Rectal smooth muscle tissue (tissue), 1 donor: ENCODE results near the gene ANKS4B.
"Not testable (repeated sequence)": the region's sequence is repeated elsewhere in the genome, so short reads cannot be mapped to it uniquely, and the experiment has no call there.

Source experiments
- H3K27ac ChIP-seq: one replicate; pipeline ENCODE4 v1.7.0; 2013; ENCODE audit warnings: low read depth, low read length, inconsistent platforms
- H3K27me3 ChIP-seq: one replicate; pipeline ENCODE4 v1.7.0; 2013; ENCODE audit warnings: low read length; ENCODE audit not compliant: control insufficient read depth, insufficient read depth
- H3K36me3 ChIP-seq: one replicate; pipeline ENCODE4 v1.7.0; 2013; ENCODE audit warnings: low read length; ENCODE audit not compliant: control insufficient read depth, insufficient read depth
- H3K4me1 ChIP-seq: one replicate; pipeline ENCODE4 v1.7.0; 2013; ENCODE audit warnings: low read length; ENCODE audit not compliant: control insufficient read depth, insufficient read depth
- H3K4me3 ChIP-seq: one replicate; pipeline ENCODE4 v1.7.0; 2013; ENCODE audit warnings: low read length
- H3K9ac ChIP-seq: one replicate; pipeline ENCODE4 v1.7.0; 2013; ENCODE audit warnings: low read length

ANKS4B gene

DNA sequence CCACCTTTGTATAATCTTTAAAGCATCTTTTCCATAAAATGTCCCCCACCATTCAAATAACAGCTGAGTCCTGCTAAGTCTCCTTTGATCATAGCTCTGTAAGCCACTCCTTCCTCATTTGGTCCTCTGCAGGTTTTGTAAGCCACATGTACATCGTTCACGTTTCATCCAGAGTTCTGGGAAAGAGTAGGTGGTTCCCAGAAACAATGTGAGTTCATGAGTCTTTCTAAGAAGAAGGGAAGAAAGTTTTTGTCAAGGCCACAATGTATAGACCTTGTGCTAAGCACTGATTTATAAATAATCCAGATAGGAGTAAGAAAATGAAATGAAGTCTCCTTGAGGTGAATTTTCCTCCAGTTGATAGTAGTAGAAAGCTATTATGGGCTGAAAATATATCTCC is 8.7 kb upstream of the ANKS4B start:
- Histone ChIP-seq H3K9ac (no peak overlapping the region), H3K4me1 (no peaks in the 10 kb centered on the region), H3K4me3 (no peak overlapping the region), H3K27ac (no peak overlapping the region), H3K36me3 (no peaks in the 10 kb centered on the region), H3K27me3 (no peaks in the 10 kb centered on the region)

DNA sequence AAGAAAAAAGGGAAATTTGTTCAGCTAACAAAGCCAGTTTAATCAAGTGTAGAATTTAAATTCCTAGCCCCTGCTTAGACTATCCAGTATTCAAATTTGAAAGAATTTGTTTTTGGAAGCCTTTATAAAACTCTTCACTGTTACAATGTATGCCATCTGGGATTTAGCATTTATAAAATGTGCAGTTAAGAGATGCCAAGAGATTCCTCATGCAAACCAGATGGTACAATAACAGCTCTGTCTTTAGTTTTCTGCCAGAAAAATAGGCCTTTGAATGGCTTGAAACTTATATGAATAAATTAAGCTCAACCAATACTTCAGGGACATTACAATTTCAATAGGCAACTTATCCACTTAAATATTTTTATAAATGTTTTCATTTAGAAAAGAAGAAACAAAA is 6.8 kb upstream of the ANKS4B start:
- Histone ChIP-seq H3K36me3 (no peaks in the 10 kb centered on the region), H3K27me3 (no peaks in the 10 kb centered on the region), H3K9ac (no peak overlapping the region), H3K27ac (no peak overlapping the region), H3K4me1 (no peaks in the 10 kb centered on the region), H3K4me3 (no peak overlapping the region)

DNA sequence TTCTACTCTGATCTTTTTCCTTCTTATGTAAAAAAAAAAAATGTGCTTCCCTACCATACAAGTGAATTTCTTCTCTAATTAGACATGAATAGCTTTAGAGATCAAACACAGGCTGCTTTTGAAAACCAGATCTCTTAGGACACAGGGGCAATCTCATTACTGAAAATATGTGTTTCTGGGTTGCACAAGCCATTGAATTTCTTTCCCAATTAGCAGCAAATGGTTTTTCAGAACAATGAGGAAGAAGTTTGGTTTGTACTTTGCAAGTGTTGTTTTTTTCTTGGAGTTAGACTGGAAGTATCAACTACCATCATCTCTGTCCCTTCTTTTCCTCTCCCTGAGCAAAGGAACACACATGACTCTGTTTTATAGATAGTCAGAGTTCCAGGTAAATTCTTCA is 5.6 kb upstream of the ANKS4B start:
- Histone ChIP-seq H3K9ac (no peak overlapping the region), H3K36me3 (no peaks in the 10 kb centered on the region), H3K4me1 (no peaks in the 10 kb centered on the region), H3K27ac (no peak overlapping the region), H3K27me3 (no peaks in the 10 kb centered on the region), H3K4me3 (no peak overlapping the region)

DNA sequence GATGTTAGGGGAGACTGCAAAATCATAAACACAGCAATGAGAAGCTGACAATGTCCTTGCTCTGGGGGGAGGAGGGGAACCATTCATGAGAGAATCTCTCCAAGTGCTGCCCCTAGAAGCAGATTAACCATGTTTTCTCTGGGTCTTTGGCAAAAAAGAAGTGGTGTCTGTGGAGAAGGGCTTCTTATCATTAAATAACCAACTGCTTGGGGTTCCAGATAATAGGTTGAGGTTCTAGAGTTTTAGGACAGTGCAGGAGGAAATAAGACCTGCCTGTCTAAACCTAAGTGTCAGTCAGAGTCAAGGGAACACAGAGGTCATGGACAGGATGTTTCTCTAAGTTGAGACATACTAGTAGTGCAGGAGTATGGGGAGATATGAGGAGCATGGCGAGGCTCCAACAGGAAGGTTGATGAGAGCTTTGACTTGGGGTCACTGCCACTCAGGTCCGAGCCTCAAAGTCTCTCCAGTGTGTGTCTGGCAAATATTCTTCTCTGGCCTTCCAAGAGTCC is 5.1 kb upstream of the ANKS4B start:
- Histone ChIP-seq H3K4me1 (no peaks in the 10 kb centered on the region), H3K4me3 (no peak overlapping the region), H3K9ac (no peak overlapping the region), H3K27me3 (no peaks in the 10 kb centered on the region), H3K36me3 (no peaks in the 10 kb centered on the region), H3K27ac (no peak overlapping the region)

DNA sequence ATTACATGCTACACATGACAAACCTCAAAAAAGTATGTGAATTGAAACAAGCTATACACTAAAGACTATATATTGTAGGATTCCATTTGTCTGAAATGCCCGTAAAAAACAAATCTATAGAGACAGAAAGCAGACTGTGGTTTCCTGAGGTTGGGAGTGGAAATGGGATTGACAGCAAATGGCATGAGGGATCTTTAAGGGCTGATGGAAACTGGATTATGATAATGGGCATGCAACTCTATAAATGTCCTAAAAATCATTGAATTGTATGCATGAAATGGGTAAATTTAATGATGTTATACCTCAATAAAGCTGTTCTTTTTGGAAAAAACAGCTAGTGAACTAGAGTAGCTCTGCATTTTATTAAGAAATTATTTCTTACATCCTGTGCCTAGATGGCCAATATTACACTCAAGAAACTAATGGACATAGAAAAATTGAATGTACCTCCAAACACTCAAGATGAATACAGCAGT is 416 bp upstream of the ANKS4B start:
- H3K36me3 ChIP-seq = no peaks in the 10 kb centered on the region
- H3K27ac ChIP-seq = no peak overlapping the region
- H3K27me3 ChIP-seq = no peaks in the 10 kb centered on the region
- H3K4me1 ChIP-seq = no peaks in the 10 kb centered on the region
- no peak overlapping the region for H3K9ac ChIP-seq
- no peak overlapping the region for H3K4me3 ChIP-seq

DNA sequence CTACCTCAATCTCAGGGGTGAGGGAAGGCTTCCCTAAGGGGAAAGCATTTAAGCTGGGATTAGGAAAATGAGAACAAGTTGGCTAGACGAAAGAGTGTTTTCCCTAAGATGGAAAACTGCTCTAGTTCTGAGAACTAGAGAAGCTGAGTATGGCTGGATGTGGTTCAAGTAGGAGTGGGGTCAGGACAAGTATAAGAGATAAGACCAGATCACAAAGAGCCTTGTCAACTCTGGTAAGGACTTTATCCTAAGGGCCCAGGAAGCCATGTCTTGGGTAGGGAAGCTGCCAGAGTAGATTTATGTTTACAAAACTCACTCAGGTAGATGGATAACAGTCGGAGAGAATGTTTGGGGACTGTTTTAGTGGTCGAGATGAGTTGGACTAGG is 1.7 kb downstream of the ANKS4B start:
- Histone ChIP-seq H3K27me3 (no peaks in the 10 kb centered on the region), H3K27ac (no peak overlapping the region), H3K9ac (no peak overlapping the region), H3K4me3 (peak overlapping the region; percentile 23), H3K36me3 (no peaks in the 10 kb centered on the region), H3K4me1 (no peaks in the 10 kb centered on the region)

DNA sequence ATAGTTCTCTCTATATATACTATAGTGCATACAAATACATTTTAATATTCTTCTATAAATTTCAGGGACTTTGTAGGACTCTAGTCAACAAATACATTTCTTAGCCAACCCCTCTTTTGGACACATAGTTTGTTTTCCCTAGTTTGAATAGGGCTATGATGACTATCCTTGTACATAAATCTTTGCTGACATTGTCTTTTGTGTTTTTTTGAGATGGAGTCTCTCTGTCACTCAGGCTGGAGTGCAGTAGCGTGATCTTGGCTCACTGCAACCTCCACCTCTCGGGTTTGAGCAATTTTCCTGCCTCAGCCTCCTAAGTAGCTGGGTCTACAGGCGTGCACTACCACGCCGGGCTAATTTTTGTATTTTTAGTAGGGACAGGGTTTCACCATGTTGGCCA is 3.3 kb downstream of the ANKS4B start:
- Histone ChIP-seq H3K4me3 (no peak overlapping the region), H3K27ac (no peak overlapping the region), H3K4me1 (no peaks in the 10 kb centered on the region), H3K9ac (no peak overlapping the region), H3K36me3 (no peaks in the 10 kb centered on the region), H3K27me3 (no peaks in the 10 kb centered on the region)

DNA sequence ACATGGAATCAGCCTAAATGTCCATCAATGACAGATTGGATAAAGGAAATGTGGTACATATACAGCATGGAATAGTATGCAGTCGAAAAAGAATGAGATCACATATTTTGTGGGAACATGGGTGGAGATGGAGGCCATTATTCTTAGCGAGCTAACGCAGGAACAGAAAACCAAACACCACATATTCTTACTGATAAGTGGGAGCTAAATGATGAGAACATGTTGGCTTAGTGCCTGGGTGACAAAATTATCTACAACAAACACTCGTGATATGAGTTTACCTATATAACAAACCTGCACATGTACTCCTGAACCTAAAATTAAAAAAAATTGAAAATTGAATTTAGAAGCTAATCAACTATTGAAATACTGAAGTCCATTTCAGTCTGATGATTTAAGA is 6.1 kb downstream of the ANKS4B start:
- no peaks in the 10 kb centered on the region for H3K27me3 ChIP-seq
- no peak overlapping the region for H3K27ac ChIP-seq
- no peaks in the 10 kb centered on the region for H3K4me1 ChIP-seq
- H3K36me3 ChIP-seq = no peaks in the 10 kb centered on the region
- H3K4me3 ChIP-seq = no peak overlapping the region
- no peak overlapping the region for H3K9ac ChIP-seq

DNA sequence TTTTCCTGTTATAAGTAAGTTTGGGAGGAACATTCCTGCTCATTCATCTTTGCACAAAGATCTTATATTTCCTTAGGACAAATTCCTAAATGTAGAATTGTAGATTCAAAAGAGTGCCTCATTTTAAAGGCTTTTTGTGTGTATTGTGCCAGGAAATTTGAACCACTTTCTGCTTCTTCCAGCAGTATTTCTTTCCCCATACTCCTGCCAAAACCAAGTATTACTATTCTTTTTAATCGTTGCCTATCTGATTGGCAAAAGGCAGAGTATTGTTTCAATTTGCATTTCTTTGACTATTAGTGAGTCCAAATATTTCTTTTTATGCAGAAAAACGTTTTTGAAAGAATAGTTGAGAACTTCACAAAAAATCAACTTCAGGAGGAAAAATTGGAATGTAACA is 9.3 kb downstream of the ANKS4B start:
- no peak overlapping the region for H3K4me3 ChIP-seq
- no peak overlapping the region for H3K27ac ChIP-seq
- no peaks in the 10 kb centered on the region for H3K36me3 ChIP-seq
- H3K27me3 ChIP-seq = no peaks in the 10 kb centered on the region
- H3K9ac ChIP-seq = no peak overlapping the region
- H3K4me1 ChIP-seq = no peaks in the 10 kb centered on the region

DNA sequence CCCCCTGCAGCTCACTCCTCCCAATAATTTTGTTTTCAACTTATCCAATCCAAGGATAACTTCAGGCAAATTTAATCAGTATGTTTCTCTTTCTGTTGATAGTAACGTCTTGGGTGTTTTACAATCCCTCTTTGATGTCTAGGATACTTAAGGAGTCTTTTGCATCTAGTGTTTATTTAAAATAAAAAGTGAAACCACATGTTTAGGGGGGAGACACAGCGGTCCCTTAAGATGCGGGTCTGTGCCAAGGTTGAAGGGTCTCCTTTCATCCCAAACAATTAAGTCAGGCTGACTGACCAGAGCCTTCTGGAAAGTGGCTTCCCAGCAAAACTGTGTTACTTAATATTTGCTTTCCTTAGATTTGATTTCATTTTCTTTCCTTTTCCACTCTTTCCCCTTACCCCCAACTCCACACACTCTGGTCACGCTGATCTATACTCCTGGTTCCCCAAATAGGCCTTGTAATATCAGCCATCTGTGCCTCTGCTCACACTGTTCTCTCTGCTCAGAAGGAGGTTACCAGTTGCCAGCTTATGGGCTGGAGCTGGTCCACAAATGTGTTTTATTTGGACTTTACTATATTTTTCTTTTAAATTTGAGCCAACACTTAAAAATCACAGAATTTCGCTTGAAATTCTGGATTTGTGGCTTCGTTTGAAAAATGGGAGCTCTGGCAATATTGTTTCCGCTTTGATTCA is 11.2 kb downstream of the ANKS4B start:
- Histone ChIP-seq H3K27me3 (no peaks in the 10 kb centered on the region), H3K4me1 (no peaks in the 10 kb centered on the region), H3K27ac (no peak overlapping the region), H3K36me3 (no peaks in the 10 kb centered on the region), H3K4me3 (no peak overlapping the region), H3K9ac (no peak overlapping the region)

DNA sequence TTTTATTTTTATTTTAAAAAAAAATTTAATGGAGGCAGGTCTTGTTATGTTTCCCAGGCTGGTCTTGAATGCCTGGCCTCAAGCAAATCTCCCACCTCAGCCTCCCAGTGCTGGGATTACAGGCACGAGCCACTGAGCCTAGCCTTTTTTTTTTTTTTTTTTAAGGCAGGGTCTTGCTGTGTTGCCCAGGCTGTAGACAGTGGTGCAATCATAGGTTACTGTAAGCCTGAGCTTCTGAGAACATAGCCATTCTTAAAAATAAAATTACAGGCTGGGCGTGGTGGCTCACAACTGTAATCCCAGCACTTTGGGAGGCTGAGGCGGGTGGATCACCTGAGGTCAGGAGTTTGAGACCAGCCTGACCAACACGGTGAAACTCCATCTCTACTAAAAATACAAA is 14.7 kb downstream of the ANKS4B start:
- H3K4me1 ChIP-seq, H3K27me3 ChIP-seq, H3K9ac ChIP-seq, H3K27ac ChIP-seq, H3K36me3 ChIP-seq, H3K4me3 ChIP-seq: not testable (repeated sequence)

DNA sequence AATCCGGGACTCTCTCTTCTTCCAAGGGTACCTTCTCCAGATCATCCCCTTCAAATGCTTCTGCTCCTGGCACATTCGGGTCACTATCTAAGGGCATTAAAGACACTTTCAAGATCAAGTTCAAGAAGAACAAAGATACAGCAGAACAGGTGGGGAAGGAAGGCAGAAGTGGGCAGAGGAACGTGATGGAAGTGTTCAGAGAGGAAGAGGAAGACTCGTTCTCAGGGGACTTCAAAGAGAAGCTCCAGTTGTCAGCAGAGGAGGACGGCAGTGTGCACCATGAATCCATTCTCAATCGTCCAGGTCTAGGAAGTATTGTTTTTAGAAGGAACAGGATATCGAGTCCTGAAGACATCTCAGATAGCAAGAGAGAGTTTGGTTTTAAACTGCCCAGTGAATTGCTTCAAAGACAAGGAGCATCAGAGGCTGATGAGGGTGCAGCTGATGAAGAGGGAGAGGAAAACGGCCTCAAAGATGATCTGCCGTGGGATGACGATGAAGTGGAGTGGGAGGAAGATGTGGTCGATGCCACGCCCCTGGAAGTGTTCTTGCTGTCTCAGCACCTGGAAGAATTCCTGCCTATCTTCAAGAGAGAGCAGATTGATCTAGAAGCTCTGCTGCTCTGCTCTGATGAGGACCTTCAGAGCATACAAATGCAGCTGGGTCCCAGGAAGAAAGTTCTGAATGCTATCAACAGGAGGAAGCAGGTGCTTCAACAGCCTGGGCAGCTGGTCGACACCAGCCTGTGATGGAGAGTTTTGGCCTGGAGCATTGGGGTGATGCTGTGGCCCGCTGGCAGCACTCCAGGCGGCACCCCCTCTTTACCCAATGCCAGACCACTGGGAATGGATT is 16.8 kb downstream of the ANKS4B start:
- H3K4me1 ChIP-seq = no peaks in the 10 kb centered on the region
- no peaks in the 10 kb centered on the region for H3K36me3 ChIP-seq
- no peak overlapping the region for H3K4me3 ChIP-seq
- no peak overlapping the region for H3K27ac ChIP-seq
- H3K27me3 ChIP-seq = no peaks in the 10 kb centered on the region
- no peak overlapping the region for H3K9ac ChIP-seq
